HG03025 (cell line): ENCODE results near the gene FPR1.
"Not testable (repeated sequence)": the region's sequence is repeated elsewhere in the genome, so short reads cannot be mapped to it uniquely, and the experiment has no call there.

ENCODE experiments used
- ATAC-seq: cut with Tn5 transposase; IDR thresholded peaks from one replicate; pipeline ENCODE4 v1.9.1; 2021; ENCODE audit warnings: mild to moderate bottlenecking, moderate library complexity; ENCODE audit not compliant: unreplicated experiment, low FRiP score

FPR1 gene

DNA sequence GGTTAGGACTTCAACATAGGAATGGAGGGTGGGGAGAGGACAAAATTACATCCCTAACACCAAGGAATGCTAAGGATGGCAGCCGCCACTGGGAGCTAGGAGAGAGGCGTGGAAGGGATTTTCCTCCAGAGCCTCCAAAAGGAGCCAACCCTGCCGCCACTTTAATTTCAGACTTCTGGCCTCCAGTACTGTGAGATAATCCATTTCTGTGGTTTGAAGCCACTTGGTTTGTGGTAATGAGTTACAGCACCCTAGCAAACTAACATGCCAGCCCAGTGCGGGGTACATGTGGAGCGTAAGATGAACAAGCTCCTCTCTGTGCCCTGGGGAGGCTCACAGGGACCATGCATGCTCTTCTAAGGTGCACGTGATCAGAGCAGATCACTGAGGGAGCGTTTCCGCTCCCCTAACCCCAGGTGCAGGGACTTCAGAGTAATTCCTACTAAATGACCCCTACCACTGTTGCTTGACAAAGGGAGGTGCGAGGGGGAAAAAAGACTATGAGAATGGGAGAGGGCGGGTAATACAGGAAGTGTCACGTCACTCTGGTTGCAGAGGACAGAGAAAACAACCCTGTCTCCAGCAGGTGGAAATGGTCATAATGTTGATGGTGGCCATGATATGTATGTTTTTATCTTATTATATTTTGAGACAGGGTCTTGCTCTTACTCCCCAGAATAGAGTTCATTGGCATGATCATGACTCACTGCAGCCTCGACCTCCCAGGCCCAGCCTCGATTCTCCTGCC lies 12.0 kb downstream of the FPR1 start:
- no peak for ATAC-seq

DNA sequence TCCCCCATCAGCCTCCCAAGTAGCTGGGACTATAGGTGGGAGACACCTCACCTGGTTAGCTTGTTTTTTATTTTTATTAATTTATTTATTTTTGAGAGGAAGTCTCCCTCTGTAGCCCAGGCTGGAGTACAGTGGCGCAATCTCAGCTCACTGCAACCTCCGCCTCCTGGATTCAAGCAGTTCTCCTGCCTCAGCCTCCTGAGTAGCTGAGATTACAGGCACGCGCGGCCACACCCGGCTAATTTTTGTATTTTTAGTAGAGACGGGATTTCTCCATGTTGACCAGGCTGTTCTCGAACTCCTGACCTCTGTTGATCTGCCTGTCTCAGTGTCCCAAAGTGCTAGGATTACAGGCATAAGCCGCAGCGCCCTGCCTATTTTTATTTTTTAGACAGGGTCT lies 13.2 kb downstream of the FPR1 start:
- ATAC-seq, result not testable (repeated sequence)

DNA sequence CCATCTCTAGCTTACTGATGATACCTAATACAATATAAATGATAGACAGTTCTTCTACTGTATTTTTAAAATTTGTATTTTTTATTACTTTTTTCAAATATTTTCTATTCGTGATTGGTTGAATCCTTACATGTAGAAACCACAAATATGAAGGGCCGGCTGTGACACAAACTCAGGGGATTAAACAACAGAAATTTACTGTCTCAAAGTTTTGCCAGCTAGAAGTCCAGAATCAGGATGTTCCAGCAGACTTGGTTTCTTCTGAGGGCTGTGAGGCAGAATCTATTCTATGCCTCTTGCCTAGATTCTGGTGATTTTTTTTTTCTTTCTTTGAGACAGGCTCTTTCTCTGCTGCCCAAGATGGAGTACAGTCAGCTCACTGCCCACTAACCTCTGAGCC lies 13.8 kb downstream of the FPR1 start:
- no peak for ATAC-seq

DNA sequence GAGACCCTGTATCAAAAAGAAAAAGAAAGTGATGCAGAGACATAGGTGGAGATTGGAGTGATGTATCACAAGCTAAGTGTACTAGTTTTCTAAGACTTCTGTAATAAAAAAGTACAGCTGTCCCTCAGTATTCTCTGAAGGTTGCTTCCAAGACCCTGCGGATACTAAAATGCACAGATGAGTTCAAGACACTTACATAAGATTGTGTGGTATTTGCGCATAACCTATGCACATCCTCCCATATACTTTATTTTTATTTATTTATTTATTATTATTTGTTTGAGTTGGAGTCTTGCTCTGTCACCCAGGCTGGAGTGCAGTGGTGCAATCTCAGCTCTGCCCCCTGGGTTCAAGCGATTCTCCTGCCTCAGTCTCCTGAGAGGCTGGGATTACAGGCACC lies 14.3 kb downstream of the FPR1 start:
- no peak for ATAC-seq

DNA sequence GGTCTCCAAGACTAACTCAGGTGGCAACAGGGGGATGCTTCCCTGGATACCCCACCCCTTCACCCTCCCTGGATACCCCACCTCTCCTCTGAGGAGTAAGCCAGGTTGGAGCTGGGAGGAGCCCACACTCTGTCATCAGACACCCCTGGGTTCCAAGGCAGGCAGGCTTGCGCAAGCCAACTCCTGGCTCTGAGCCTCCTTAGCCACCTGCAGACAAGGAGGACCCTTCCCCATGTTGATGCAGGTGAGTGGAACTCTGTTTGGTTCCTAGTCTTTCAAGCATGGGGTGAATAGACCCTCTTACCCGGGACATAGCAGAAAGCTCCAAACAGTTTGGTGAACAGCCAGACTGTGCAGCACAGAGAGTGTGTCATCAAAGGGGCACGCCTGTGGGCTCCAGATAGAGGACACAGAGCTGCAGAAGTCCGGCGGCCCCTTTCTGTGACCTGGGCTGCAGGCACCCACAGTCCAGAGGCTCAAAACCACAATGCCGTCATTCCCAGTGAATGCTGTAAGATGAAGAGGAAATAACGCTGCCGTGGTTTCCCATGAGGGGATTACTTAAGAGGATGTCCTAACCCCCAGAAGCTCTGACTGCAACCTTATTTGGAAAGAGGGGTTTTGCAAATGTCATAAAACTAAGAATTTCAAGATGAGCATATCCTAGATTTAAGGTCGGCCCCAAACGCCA lies 15.8 kb downstream of the FPR1 start:
- ATAC-seq, result no peak

DNA sequence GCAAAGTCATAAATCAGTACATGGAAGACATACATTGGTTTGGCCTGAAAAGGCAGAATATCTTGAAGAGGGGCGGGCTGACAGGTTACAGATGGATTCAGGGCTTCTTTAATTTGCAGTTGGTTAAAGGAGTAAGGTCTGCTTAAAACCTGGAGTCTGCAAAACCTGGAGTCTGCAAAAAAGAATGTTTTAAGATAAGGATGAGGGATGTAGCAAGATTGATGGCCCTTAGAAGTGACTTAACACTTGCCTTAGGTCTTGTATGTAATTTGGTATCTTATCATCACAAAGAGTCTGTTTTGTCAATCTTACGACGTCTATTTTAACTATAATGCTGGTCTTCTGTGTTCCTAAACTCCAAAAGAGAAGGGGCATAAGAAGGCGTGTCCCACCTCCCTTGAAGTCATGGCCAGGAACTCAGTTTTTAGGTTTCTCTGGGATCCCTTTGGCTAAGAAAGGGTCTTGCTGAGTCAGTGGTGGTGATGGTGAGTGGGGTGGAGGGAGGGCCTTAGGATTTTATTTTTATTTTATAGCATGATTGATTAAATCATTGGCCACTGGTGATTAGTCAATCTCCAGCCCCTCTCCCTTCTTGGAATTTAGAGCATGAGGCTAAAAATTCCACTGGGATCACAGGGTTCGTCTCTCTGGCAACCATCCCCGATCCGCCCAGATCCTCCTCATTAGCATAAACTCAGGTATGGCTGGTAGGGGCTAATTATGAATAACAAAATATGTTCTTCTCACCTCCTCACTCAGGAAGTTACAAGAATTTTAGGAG lies 17.7 kb downstream of the FPR1 start:
- ATAC-seq, result no peak

DNA sequence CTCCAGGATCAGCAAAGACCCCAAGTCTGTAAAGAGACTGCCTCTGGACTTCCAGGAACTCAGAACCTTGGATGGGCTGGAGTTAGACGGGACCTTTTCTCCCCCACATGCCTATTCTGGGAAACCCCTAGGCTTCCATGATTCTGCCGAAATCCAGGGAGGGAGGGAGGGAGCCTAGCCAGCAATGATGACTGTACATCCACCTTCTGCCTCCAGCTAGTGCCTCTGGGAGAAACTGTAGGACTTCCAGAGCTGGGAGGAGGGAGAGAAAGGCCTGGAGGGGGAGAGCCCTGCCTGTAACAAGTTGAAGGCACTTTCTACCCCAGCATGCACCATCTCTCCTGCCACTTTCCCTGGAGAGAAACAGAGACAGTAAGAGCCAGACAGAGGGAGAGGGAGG lies 21.9 kb downstream of the FPR1 start:
- ATAC-seq, result no peak

DNA sequence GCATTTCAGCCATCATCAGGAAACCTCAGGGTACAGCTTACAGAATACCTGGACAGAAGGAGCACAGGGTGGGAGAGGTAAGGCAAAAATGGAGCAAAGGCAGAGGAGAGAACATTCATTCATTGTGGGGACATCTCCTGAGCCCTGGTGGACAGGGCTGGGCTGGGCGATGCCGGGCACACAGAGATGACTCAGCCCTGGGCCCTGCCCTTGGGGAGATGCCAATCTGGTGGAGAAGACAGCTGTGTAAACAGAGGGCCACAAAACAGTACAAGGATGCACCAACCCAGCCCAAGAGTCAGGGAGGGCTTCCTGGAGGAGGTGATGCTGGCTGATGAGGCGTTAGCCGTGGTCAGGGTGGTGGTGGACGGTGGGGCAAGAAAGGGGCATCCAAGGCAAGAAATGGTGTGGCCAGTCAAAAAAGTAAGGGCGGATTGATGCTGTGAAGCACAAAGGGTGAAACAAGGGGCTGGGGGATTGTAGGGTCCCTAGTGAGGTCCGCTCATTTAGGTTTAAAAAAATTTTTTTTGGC lies 24.3 kb downstream of the FPR1 start:
- no peak for ATAC-seq

DNA sequence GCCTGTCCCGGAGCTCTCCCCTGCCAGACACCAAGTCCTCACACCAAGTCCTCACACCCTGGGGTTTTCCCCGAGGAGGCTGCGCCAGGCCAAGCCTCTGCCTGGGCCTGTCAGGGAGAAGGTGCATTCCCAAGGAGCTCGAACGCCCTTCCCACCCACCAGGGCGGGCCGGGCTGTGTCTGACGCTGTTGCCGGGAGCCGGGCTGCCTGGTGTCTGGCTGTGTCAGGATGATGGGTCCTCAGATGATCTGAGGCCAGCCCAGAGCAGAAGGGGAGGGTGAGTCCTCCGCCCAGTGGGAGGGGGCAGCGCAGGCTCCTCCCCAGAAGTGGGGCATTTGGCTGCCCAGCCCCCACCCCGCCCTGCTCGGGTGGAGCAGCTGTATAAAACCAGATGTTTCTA lies 25.6 kb downstream of the FPR1 start:
- no peak for ATAC-seq

DNA sequence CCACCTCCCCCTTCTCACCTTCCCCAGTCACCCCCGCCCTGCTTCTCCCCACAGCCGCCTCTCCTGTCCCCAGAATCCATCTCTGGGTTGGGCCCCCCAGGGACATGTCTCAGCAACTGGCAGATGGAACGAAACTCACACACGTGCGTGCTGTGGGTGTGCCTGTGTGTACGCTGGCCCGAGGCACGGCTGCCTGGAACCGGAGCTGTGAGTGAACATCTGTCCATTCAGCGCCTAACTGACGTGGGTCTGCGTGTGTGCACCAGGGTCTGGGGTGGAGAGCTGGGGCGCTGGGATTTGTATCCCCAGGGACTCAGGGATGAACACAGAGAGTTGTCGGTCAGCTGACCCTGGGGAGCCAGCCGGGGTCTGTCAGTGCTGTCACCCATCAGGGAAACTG lies 27.1 kb downstream of the FPR1 start:
- no peak for ATAC-seq

DNA sequence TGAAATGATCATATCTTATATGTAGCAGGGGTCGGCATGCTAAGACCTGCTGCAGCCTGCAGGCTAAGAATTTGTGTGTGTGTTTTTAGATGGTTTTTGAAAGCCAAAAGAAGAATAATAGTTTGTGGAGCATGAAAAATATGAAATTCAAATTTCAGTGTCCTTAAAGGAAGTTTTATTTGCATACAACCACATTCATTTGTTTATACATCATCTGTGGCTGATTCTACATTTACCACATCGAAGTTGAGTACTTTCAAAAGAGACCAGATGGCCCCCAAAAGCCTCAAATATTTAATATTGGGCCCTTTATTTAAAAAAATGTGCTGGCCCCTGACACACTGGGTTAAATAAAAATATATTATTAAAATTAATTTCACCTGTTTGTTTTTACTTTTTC lies 29.2 kb downstream of the FPR1 start:
- ATAC-seq, result no peak

DNA sequence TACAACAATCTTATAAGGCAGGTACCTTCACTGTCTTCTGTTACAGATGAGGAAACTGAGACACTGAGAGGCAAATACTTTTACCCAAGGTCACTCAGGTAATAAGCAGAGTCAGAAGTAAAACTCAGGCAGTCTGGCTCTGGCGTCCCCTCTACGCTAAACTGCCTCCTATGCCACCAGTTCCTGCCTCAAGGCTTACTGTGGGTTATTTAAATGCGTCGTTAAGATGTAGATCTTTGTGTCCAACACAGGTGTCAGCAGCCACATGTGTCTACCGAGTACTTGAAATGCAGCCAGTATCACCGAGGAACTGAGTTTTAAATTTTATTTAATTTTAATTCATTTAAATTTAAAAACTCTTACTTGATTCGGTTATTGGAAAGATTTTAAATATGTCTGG lies 29.8 kb downstream of the FPR1 start:
- ATAC-seq, result no peak

DNA sequence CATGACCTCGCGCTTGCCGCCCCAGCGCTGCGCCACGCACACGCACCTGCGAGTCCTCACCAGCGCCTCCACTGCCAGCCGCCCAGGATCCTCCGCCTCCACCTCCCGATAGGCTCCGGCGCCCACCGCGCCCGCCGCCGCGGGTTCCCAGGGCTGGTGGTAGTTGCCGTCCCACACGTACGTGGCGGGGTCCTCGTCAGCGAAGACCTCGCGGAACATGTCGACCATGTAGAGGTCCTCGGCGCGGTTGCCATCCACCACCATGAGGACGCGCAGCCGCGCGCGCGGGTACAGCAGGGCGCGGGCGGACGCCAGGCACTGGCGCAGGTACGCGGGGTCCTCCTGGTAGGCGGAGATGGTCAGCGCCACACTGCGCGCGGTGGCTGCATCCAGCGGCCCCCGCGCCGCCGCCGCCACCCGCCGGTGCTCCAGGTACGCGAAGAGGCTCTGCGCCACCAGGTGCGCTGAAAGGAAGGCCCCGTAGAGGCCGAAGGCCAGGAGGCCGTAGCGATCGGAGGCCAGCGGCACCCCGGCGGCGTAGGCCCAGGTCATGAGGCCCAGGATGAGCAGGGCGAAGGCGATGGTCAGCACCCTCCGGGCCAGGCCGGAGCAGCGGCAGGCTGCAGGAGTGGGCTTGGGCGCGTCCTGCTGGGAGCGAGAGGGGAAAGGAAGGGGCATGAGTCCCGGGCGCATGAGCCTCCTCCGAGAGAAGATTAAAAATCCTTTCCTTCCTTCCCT lies 32.3 kb downstream of the FPR1 start:
- ATAC-seq, result no peak

DNA sequence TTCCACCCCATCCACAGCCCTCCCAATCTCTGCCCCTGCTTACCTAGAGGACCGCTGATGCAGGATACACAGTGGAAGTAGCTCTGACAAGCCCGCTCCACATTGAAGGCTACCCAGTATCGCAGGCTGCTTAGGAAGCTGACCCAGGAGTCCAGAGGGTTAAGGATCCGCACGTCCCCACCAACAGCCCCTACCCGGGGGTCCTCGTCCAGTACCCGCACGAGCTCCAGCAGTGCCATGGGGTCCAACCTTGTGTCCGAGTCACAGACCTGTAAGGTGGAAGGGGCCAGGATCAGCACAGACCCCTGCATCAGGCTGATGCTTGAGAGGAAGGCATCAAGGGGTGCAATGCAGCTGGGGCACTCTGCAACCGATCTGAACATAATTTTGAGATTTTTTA lies 34.8 kb downstream of the FPR1 start:
- no peak for ATAC-seq

DNA sequence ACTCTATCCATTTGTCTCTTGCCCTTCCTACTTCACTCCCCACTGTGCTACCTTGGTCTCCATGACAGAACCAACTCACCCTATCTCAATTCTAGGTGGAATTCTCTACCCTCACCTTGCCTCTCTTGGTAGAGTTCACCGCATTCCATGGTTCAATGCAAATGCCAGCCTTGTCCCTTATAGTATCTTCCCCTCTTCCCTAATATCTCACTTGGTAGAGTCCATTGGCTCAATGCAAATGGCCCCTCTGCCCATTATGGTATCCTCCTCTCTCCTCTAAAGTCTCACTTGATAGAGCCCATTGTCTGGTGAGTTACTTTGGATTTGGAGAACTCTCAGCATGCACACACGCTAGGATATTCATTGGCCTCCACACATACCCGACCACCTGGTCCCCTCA lies 35.8 kb downstream of the FPR1 start:
- ATAC-seq, result no peak

DNA sequence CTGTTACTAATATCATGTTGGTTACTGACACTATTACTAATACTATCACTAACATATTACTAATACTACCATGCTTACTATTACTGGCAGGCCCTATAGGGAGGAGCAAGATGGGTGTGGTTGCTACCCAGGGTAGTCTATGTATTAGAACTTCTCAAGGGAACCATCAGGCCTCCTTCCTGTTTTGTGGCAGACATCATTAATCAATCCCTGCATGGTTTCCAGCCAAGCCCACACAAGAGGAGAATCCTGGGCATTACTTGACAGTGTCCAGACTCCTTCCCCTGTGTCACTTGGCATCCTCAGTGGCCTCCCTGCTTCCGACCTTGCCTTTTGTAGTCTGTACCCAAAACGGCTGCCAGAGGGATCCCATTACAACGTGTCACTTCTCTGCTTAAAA lies 36.8 kb downstream of the FPR1 start:
- ATAC-seq, result no peak

DNA sequence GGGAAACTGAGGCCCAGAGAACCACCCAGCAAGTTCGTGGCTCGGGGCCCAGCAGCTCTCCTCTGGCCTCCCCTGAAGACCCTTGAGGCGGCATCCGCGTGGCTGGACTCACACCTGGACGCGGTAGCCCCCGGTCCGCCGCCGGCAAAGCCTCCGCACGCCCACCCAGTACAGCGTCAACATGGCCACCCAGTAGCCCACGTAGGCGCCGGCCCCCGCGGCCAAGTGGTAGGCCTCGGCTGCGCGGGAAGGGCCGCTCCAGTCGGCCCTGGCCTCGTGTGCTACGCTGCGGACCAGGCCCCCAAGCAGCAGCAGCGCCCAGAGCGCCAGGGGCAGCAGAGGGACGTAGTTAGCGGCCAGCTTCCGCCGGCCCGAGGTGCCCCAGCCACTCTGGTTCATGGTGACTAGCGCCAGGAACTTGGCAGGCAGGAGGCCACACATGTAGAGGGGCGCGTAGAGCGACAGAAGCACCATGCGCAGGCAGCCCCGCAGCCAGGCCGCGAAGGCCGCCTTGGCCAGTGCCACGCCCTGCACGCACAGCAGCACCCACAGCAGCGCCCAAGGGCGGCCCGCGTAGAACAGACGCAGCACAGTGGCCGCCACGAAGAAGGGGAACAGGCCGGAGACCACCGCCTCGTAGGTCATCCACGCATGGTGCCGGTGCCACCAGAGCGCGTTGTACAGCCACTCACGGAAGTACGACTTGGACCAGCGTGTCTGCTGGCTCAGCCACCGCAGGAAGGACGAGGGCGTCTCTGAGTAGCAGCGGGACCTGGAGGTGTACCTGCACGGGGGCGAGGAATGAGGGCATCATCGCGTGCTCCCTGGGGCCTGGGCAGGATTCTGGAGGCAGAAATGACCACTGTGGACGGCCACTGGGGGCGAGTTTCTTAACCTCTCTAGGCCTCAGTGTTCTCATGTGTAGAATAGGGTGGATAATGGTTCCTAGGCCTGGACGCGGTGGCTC lies 38.1 kb downstream of the FPR1 start:
- no peak for ATAC-seq

DNA sequence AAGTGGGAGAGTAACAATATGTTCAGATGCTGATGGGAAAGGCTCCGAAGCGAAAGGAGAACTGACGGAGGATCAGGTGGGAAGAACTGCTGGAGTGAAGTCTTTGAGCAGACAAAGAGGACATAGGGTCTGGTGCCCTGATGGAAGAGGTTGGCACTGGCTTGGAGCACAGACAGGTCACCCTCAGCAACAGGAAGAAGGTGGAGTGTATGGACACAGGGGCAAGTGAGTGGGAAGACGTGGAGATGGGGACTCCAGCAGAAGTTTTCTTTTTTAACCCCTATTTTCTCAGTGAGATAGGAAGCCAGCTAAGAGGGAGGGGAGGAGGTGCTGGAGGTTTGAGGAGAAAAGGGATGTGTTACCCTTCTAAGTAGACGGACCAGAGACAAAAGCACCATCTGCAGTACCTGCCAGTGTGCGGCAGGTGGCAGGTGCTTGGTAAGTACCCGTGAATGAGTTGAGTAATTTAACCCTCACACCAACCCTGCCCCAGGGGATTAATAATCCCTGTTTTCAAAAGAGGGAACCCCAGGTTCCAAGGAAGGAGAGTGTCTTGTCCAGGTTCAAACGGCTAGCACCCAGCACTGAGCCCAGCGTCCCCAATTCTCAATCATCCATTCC lies 39.1 kb downstream of the FPR1 start:
- ATAC-seq, result no peak

DNA sequence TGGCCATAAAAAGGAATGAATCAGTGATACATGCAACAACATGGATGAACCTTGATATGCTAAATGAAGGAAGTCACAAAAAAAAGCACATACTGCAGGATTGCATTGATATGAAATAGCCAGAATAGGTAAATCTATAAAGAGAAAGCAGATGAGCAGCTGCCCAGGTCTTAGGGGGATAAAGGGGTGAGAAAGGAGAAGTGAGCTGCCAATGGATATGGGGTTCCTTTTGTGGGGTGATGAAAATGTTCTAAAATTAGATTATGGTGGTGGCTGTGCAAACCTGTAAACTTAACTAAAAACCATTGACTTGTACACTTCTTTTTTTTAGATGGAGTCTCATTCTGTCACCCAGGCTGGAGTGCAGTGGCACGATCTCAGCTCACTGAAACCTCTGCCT lies 40.0 kb downstream of the FPR1 start:
- ATAC-seq, result no peak
